Activated naive CD8-positive, alpha-beta T cell treated with anti-CD3 and anti-CD28 coated beads, Interleukin-2, amount 50 U/mL, for 24 hours (primary cell): ENCODE measurements around the gene GLRA3.
"Not testable (repeated sequence)": the region's sequence is repeated elsewhere in the genome, so short reads cannot be mapped to it uniquely, and the experiment has no call there.

Experiments
- ATAC-seq: fragments of 150-1000 bp; cut with Tn5 transposase; one replicate; pipeline ENCODE4 v1.10.0; 2021
- DNase-seq: peaks from one replicate; pipeline ENCODE4 v3.0.0; 2021
- H3K27ac Mint-ChIP-seq: one replicate; pipeline ENCODE4 v1.8.0; 2021; ENCODE audit warnings: mild to moderate bottlenecking, mixed read lengths
- H3K27me3 Mint-ChIP-seq: one replicate; pipeline ENCODE4 v1.8.0; 2021; ENCODE audit warnings: mixed read lengths
- H3K36me3 Mint-ChIP-seq: one replicate; pipeline ENCODE4 v1.8.0; 2021; ENCODE audit warnings: low read depth, mixed read lengths
- H3K4me1 Mint-ChIP-seq: one replicate; pipeline ENCODE4 v1.8.0; 2021; ENCODE audit warnings: mixed read lengths
- H3K4me3 Mint-ChIP-seq: one replicate; pipeline ENCODE4 v1.8.0; 2021; ENCODE audit warnings: mild to moderate bottlenecking, moderate library complexity, mixed read lengths
- H3K9me3 Mint-ChIP-seq: one replicate; pipeline ENCODE4 v1.8.0; 2021; ENCODE audit warnings: mixed read lengths

The GLRA3 gene

DNA sequence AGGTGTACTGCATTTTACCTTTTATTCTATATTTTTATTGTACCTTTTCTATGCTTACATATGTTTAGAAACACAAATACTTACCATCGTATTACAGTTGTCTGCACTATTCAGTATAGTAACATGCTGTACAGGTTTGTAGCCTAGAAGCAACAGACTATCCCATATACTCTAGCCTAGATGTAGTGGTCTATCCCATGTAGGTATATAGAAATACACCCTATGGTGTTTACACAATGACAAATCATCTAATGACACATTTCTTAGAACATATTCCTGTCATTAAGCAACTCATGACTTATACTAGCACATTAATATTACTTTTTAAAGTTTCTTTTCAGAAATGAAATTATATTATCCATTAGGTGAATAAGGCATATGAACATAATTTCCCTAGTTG is 195.6 kb downstream of the GLRA3 start:
- ATAC-seq (no peak), DNase-seq (no peak)
- no peaks in the 10 kb centered on the region for H3K4me1 Mint-ChIP-seq
- no peaks in the 10 kb centered on the region for H3K36me3 Mint-ChIP-seq
- H3K27me3 Mint-ChIP-seq = no peaks in the 10 kb centered on the region
- no peak overlapping the region for H3K27ac Mint-ChIP-seq
- H3K9me3 Mint-ChIP-seq = no peaks in the 10 kb centered on the region
- H3K4me3 Mint-ChIP-seq = no peak overlapping the region

DNA sequence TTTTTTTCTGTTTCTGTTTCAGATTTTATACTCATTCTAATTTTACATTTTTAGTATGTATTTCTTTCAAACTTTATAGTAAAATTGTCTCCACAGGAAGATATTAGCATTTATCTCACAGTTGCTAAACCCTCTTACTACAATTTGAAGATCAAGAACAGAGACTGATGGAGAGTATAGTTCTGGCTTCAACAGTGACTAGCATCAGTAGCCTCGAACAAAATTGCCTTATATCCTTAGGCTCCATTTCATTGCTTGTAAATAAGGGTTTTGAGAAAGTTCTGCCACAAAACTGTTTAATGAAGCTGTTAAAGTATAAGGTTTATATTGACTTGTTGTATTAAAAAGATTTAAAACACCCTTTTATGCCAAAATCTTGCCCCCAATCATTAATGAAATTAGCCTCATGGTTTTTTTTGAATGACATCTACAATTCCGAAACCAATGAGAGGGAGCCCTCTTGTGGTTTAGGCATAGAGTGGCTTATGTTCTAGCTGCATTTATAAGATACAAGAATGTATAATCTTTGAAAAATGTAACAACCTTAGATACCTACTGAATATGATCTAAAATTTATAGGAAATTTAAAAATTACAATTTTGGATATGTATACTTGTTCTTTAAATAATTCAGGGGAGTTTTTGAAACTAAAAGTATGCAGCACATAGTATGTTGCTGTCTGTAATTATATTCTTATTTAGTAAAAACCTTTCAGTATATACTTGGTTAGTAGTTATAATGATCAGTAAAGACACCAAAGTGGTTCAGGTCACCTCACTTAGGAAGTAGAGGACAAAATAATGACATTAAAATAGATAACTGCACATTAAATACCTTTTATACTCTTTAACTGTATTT is 196.9 kb downstream of the GLRA3 start:
- no peak for ATAC-seq
- no peaks in the 10 kb centered on the region for H3K9me3 Mint-ChIP-seq

DNA sequence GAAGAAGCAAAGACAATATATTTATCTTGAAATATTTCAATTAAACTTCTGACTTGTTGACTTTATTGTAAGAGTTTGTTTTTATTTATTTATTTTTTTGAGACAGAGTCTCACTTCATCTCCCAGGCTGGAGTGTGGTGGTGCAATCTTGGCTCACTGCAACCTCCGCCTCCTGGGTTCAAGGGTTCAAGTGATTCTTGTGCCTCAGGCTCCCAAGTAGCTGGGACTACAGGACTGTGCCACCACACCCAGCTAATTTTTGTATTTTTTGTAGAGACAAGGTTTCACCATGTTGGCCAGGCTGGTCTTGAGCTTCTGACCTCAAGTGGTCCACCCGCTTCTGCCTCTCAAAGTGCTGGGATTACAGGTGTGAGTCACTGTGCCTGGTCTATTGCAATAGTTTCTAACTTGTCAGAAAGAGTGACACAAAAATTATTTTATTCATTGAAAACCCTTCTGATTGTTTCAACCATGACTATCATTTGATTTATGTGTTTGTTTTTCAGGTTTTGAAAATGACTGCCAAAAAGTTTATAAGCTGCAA is 199.1 kb downstream of the GLRA3 start:
- not testable (repeated sequence) for H3K4me1 Mint-ChIP-seq, H3K36me3 Mint-ChIP-seq, H3K9me3 Mint-ChIP-seq, H3K4me3 Mint-ChIP-seq, H3K27me3 Mint-ChIP-seq, H3K27ac Mint-ChIP-seq, ATAC-seq, DNase-seq

More for the DNA sequence above, 196.9 kb downstream of the GLRA3 start:
- Mint-ChIP-seq H3K4me1 (no peaks in the 10 kb centered on the region), H3K27me3 (no peaks in the 10 kb centered on the region), H3K27ac (no peak overlapping the region), H3K4me3 (no peak overlapping the region), H3K36me3 (no peaks in the 10 kb centered on the region)
- DNase-seq = no peak

DNA sequence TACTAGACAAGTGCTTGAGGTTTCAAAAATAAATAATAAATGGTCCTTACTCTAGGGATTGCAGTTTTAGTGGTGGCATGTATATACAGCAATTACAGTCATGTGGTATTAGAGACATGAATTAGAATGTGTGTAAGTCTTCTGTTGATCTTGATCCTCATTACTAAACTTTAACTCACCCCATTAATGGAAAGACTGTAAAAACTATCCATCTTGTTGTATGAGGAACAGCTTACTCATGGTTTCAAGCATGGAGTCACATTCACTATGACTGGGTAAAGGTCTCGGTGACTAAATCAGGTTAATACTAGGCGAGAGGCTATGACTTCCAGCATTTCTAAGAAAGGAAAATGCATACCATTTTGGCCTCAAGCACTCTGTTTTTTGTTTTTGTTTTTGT is 199.8 kb downstream of the GLRA3 start:
- peak; percentile 49 for ATAC-seq
- no peak overlapping the region for H3K4me3 Mint-ChIP-seq
- no peaks in the 10 kb centered on the region for H3K9me3 Mint-ChIP-seq
- DNase-seq = no peak
- no peak overlapping the region for H3K27ac Mint-ChIP-seq
- H3K27me3 Mint-ChIP-seq = no peaks in the 10 kb centered on the region
- no peaks in the 10 kb centered on the region for H3K4me1 Mint-ChIP-seq
- H3K36me3 Mint-ChIP-seq = no peaks in the 10 kb centered on the region

DNA sequence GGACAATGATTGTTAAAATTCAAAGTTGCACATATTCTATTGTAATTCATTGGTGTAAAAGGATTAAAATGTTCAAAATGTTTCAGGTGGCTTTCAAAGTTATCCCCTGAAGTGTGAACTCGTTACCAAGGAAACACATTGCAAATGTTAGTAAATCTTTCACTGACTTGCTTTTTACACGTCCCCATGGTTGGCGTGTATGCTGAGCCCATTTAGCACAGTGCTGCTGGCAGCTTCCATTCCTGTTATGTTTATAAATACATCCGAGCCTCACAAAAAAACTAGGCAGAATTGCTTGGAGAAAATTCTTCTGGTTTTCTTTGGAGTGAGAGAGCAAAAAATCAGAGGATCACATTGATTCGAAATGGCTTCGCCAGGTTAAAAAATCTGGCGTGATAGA is 200.9 kb downstream of the GLRA3 start:
- Mint-ChIP-seq H3K36me3 (no peaks in the 10 kb centered on the region), H3K27ac (no peak overlapping the region), H3K4me3 (no peak overlapping the region), H3K9me3 (no peaks in the 10 kb centered on the region), H3K4me1 (no peaks in the 10 kb centered on the region), H3K27me3 (no peaks in the 10 kb centered on the region)
- DNase-seq (no peak), ATAC-seq (no peak)

DNA sequence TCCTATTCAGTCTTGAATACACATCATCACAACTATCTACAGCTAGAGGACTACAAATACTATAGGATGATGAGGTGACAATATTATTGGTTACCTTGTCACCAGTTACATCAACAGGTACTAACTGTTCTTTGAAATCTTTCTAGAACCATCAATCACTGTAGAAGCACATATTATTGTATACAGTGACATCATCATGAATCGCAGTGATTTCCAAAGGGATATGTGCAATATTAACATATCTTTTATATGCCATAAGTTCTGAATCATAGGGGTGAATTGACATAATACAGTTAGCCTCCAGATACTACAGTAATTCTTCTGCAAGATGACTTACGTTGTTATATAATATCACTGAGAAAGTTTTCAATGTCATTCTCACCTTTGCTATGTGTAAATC is 201.6 kb downstream of the GLRA3 start:
- Mint-ChIP-seq H3K36me3 (no peaks in the 10 kb centered on the region), H3K9me3 (no peaks in the 10 kb centered on the region), H3K4me1 (no peaks in the 10 kb centered on the region), H3K4me3 (no peak overlapping the region), H3K27ac (no peak overlapping the region), H3K27me3 (no peaks in the 10 kb centered on the region)
- DNase-seq (no peak), ATAC-seq (no peak)

DNA sequence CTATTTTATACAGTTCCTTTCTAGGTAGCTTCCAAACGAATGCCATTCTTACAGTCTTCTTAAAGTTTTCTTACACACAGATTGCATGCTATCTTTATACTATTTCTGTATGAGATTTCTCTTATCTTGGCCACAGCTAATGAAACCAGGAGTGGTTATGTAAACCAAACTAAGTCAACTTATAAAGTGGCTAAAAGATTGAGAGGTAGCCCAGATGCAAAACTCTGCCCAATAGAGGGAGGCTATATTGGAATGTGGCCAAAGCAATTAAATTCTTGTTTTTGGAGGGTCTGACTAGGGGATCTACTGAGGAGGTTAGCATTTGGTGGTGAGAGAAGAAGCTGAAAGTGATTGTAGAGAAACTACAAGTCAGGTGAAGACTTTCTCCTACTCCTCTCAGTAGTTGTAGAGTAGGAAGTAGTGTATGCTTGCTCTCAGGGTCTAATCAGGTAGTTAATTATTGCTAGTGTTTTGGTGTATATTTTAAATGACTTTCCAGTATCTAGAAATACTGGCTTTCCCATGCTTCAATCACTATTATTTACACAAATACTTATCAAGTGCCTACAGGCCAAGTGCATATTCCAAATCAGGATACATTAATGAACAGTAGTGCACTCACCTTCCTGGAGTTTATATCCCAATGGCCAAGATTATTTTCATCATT is 202.6 kb downstream of the GLRA3 start:
- ATAC-seq = no peak
- Mint-ChIP-seq H3K36me3 (no peaks in the 10 kb centered on the region), H3K4me1 (no peaks in the 10 kb centered on the region), H3K27me3 (no peaks in the 10 kb centered on the region), H3K9me3 (no peaks in the 10 kb centered on the region), H3K4me3 (no peak overlapping the region), H3K27ac (no peak overlapping the region)
- DNase-seq = no peak

DNA sequence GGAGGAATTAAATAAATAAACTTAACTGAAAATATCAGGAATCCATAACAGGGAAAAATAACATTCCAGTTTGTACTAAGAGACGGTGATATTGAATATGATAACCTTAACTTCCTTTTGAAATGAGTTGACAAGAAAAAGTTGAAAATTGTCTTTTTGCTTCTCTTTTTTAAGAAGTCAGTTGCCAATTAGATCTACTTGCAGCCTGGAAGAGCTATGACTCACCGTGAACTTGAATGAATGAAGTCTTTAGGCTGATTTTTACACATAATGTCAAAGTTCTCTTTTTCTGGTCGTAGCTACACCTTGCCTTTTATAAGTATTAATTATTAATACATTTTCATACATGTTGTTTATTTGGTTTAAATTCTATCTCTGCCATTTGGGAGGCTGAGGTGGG is 212.4 kb downstream of the GLRA3 start:
- ATAC-seq (no peak), DNase-seq (no peak)
- Mint-ChIP-seq H3K36me3 (no peaks in the 10 kb centered on the region), H3K4me1 (no peaks in the 10 kb centered on the region), H3K27ac (no peak overlapping the region), H3K9me3 (peaks cover 11% of the 10 kb centered on the region), H3K27me3 (no peaks in the 10 kb centered on the region), H3K4me3 (no peak overlapping the region)

DNA sequence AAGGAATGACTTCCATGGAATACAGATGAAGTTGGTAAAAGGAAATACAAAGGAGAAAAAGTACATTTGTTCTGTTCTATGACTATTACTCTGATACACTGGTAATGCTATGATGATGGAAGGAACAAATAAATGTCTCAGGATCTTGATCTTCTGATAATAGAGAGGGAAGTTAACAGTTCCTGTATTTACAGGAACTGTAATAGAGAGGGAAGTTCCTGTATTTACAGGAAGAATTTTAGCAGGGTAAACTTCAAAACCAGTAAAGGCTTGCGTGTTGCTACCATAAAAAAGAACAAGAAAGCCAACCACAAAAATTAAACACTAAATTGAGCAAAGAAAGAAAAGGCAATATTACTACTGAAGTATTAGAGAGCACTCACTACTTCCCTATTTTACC is 215.1 kb downstream of the GLRA3 start:
- no peak overlapping the region for H3K27ac Mint-ChIP-seq
- ATAC-seq (no peak), DNase-seq (no peak)
- H3K27me3 Mint-ChIP-seq = no peaks in the 10 kb centered on the region
- no peak overlapping the region for H3K4me3 Mint-ChIP-seq
- peaks cover 11% of the 10 kb centered on the region for H3K9me3 Mint-ChIP-seq
- no peaks in the 10 kb centered on the region for H3K36me3 Mint-ChIP-seq
- H3K4me1 Mint-ChIP-seq = no peaks in the 10 kb centered on the region

DNA sequence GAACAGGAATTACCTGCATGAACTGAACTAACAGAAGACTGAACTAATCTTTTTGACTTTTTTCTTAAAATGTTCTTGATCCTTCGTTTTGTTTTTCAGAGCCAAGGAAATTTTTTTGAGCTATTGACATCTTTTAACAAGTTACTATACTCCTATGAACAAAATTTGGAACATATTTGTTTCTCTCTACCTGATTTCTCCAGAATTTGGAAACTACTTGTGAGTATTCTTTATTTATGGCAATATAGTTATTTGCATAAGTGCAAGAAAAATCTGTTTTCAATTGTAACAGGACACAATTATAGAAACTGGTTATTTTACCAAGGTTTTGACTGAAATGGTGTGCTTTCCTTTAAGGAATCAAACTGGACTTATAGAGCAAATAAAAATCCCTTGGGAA is 217.3 kb downstream of the GLRA3 start:
- no peak overlapping the region for H3K27ac Mint-ChIP-seq
- peaks cover 11% of the 10 kb centered on the region for H3K9me3 Mint-ChIP-seq
- no peaks in the 10 kb centered on the region for H3K36me3 Mint-ChIP-seq
- no peak overlapping the region for H3K4me3 Mint-ChIP-seq
- no peaks in the 10 kb centered on the region for H3K4me1 Mint-ChIP-seq
- ATAC-seq (no peak), DNase-seq (no peak)
- H3K27me3 Mint-ChIP-seq = no peaks in the 10 kb centered on the region

DNA sequence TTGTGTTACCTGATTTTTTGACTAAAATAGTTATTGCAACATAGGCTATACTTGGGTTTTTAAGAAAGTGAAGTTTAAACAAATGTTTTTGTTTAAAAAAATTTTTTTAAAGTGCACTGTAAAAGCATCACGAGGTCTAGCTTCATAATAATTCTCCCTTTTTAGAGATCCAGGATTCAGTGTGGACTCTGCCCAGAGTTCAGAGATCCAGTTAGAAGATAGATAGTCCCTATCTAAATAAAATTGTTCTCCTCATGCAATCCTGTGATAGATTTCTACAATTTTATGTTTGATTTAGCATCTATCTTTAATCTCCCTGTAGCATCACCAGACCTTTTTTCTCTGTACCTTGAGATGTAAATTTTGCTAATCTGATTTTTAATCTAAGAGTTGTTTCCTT is 221.3 kb downstream of the GLRA3 start:
- no peaks in the 10 kb centered on the region for H3K4me1 Mint-ChIP-seq
- no peak overlapping the region for H3K27ac Mint-ChIP-seq
- DNase-seq = no peak
- no peaks in the 10 kb centered on the region for H3K36me3 Mint-ChIP-seq
- no peaks in the 10 kb centered on the region for H3K27me3 Mint-ChIP-seq
- peaks cover 4% of the 10 kb centered on the region for H3K9me3 Mint-ChIP-seq
- ATAC-seq = no peak
- H3K4me3 Mint-ChIP-seq = no peak overlapping the region

DNA sequence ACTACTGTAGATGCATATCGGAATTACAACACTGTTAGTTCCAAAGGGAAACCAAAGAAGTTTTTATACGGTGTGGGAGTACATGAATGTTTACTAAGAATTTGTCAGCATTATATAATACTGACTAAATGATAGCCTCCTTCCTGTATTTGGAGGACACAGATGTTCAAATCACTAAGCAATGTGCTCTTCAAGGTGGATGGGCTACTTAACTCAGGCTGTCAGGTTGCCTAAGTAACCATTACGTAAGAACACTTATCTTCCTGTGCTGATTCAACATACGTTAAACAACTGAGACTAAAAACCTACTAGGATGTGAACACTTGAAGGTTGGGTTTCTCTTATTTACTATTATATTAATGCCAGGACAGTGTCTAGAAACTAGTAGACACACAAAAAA is 224.8 kb downstream of the GLRA3 start:
- Mint-ChIP-seq H3K4me3 (no peak overlapping the region), H3K9me3 (no peaks in the 10 kb centered on the region), H3K4me1 (no peaks in the 10 kb centered on the region), H3K27ac (no peak overlapping the region), H3K27me3 (no peaks in the 10 kb centered on the region), H3K36me3 (no peaks in the 10 kb centered on the region)
- ATAC-seq (no peak), DNase-seq (no peak)

DNA sequence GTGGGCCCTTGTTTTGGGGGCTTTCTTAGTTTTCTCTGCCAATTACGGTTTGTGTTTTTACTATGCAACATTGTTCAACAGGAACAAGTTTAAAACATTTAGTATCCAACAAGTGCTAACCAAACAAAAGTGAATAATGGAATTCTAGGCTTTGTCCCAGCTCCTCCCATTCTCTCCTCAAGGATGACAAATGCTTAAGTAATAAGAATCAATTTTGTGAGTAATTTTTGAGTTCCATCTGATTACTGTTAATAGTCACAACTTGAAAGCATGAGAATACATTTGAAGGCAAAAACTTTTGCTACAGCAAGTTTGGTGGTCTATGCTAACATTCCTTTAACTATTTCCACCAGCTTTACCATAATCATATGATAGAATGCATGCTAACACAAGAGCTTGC is 228.7 kb downstream of the GLRA3 start:
- no peaks in the 10 kb centered on the region for H3K27me3 Mint-ChIP-seq
- no peaks in the 10 kb centered on the region for H3K36me3 Mint-ChIP-seq
- H3K4me3 Mint-ChIP-seq = no peak overlapping the region
- no peaks in the 10 kb centered on the region for H3K9me3 Mint-ChIP-seq
- ATAC-seq = no peak
- no peak overlapping the region for H3K27ac Mint-ChIP-seq
- DNase-seq = no peak
- H3K4me1 Mint-ChIP-seq = no peaks in the 10 kb centered on the region

DNA sequence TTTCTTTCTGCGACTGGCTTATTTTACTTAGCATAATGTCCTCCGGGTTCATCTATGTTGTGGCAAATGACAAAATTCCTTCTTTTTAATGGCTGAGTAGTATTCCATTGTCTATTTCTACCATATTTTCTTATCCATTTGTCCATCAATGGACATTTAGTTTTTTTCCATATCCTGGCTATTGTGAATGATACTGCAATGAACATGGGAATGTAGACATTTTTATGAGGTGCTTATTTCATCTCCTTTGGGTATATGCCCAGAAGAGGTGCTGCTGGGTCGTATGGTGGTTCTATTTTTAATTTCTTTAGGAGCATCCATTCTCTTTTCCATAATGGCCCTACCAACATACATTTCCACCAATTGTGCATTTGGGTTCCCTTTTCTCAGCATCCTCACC is 230.2 kb downstream of the GLRA3 start:
- ATAC-seq = no peak
- no peaks in the 10 kb centered on the region for H3K4me1 Mint-ChIP-seq
- no peaks in the 10 kb centered on the region for H3K36me3 Mint-ChIP-seq
- no peak overlapping the region for H3K27ac Mint-ChIP-seq
- DNase-seq = no peak
- H3K4me3 Mint-ChIP-seq = no peak overlapping the region
- H3K9me3 Mint-ChIP-seq = no peaks in the 10 kb centered on the region
- no peaks in the 10 kb centered on the region for H3K27me3 Mint-ChIP-seq

DNA sequence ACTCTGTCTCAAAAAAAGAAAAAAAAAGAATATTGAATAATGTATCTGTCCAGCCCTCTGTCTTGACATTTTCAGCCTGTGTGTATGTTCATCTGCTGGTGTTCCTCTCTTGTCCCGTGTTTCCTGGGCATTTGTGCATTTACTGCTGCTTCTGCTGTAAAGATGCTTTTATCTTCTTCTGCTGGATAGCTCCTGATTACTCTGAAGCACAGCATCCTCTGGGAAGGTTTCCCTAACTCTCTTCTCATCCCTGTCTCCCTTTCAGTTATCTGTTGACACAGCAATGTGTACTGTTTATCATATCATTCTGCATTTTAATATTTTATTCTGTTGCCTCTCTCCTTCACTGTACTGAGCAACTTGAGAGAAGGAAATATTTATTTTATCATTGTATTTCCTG is 232.5 kb downstream of the GLRA3 start:
- Mint-ChIP-seq H3K9me3 (peaks cover 5% of the 10 kb centered on the region), H3K4me1 (peaks cover 9% of the 10 kb centered on the region), H3K36me3 (no peaks in the 10 kb centered on the region), H3K27me3 (no peaks in the 10 kb centered on the region), H3K27ac (no peak overlapping the region), H3K4me3 (no peak overlapping the region)
- DNase-seq (no peak), ATAC-seq (no peak)
